Left lung (tissue), 10 donors: ENCODE data around the gene ANP32B. TPM values are rescaled to one million over a fixed set of nuclear protein-coding genes. Genes with fewer than 3 reads are reported as not detected.
A peak's percentile ranks its signal among the peaks of the same experiment; 100 is the strongest.

Source experiments
- ATAC-seq: fragments of 200-7000 bp; cut with Tn5 transposase; one replicate; pipeline ENCODE4 v1.9.1; 2020; ENCODE audit warnings: moderate library complexity
- DNase-seq, 4 donors: peaks; one replicate each; pipeline ENCODE4 v3.0.0-alpha.2; 2013 to 2020
- H3K27ac ChIP-seq, 2 donors: fragments of 200-600 bp; sonication (generic) in 1 of 2; one replicate each; pipeline versions ENCODE4 v1.5.0 to v1.8.0; 2020 to 2021
- H3K27me3 ChIP-seq, 2 donors: fragments of 200-600 bp; sonication (generic) in 1 of 2; one replicate each; pipeline versions ENCODE4 v1.5.0 to v1.8.0; 2020 to 2021
- H3K36me3 ChIP-seq, 2 donors: fragments of 200-600 bp; sonication (generic) in 1 of 2; one replicate each; pipeline versions ENCODE4 v1.5.0 to v1.8.0; 2020 to 2021
- H3K4me1 ChIP-seq, 2 donors: fragments of 200-600 bp; one replicate each; pipeline ENCODE4 v1.8.0; 2021
- H3K4me3 ChIP-seq, 2 donors: fragments of 200-600 bp; sonication (generic) in 1 of 2; one replicate each; pipeline versions ENCODE4 v1.5.0 to v1.8.0; 2020 to 2021; ENCODE audit warnings: mild to moderate bottlenecking in 1 of 2
- H3K9me3 ChIP-seq, 2 donors: fragments of 200-600 bp; sonication (generic) in 1 of 2; one replicate each; pipeline versions ENCODE4 v1.5.0 to v1.8.0; 2020 to 2021
- CTCF ChIP-seq, 2 donors: fragments of 200-600 bp; sonication (generic) in 1 of 2; IDR thresholded peaks; one replicate each; pipeline versions ENCODE4 v1.5.0 to v1.8.0; 2021; ENCODE audit warnings: antibody characterized with exemption in 2 of 2
- intact Hi-C, 2 donors: fragments of 100-400 bp; cut with DNase I; formaldehyde crosslinking; loops; one replicate each; pipeline versions ENCODE4 v1.11.2 to v1.14.2; 2022
- polyA plus RNA-seq, 6 donors: library from polyadenylated mRNA; unstranded; fragments of 120-200 nt; gene quantifications; one replicate each; pipeline ENCODE4 v1.2.1, GENCODE V29; 2013; ENCODE audit not compliant: insufficient read length in 6 of 6
- total RNA-seq, 2 donors: library from RNA; stranded (reverse); fragmentation: NEBNext Ultra II Directional; extraction: Animal tissue kit (Norgen Biotek cat#: 25700); gene quantifications; one replicate each; pipeline ENCODE4 v1.2.1, GENCODE V29; 2021
- donor health status: DM: no; HTN: yes; CAD: no.
- donor health status: DM: no; HTN: no; CAD: no.

Gene ANP32B
- total and polyA plus RNA-seq, 8 donors = 84.9 to 318 (median 248) TPM

GRCh38 chr9:98008764-98009163 lies 25.6 kb downstream of the ANP32B start:
- TF ChIP-seq CTCF (IDR thresholded peaks at IDR 0.05) = no peak
- H3K27me3 ChIP-seq = no peaks in the 10 kb centered on the region
- no peak overlapping the region for H3K27ac ChIP-seq
- no peak overlapping the region for H3K4me3 ChIP-seq
- intact Hi-C loops = no loop called here
- H3K9me3 ChIP-seq = no peaks in the 10 kb centered on the region
- peaks cover 0 to 15% of the 10 kb centered on the region in 2 donors for H3K4me1 ChIP-seq
- peaks cover 7 to 97% of the 10 kb centered on the region in 2 donors for H3K36me3 ChIP-seq
- ATAC-seq = no peak
- no peak for DNase-seq

- peaks cover 0 to 15% of the 10 kb centered on the region in 2 donors for H3K4me1 ChIP-seq
- peak overlapping the region in 1 of 2 donors; percentile 1 for H3K27ac ChIP-seq
- TF ChIP-seq CTCF (IDR thresholded peaks at IDR 0.05) = no peak
- no peak overlapping the region for H3K4me3 ChIP-seq
- H3K27me3 ChIP-seq = no peaks in the 10 kb centered on the region
- ATAC-seq = no peak
- DNase-seq = no peak
- peaks cover 7 to 97% of the 10 kb centered on the region in 2 donors for H3K36me3 ChIP-seq
- intact Hi-C loops = no loop called here
- no peaks in the 10 kb centered on the region for H3K9me3 ChIP-seq
Observed at GRCh38 chr9:98009437-98009836, 26.3 kb downstream of the ANP32B start.

DNA sequence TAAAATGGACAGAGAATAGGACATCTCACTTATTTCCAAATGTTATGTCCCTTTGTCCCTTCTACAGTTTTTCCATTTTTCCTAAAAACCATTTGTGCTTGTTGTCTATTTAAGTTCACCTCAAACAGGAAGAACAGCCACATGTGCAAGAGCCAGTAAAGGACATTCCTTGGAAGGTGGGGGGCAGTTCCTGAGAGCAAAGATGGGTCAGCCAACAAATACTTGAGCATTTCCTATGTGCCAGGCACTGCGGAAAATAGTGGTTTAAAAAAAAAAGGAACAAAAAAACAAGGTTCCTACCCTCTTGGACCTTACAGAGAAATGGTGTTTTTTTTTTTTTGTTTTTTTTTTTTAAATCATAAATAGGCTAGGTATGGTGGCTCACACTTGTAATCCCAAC lies 26.8 kb downstream of the ANP32B start:
- ATAC-seq = peak; percentile 38
- intact Hi-C loops = no loop called here

GRCh38 chr9:98010445-98010844 lies 27.3 kb downstream of the ANP32B start:
- intact Hi-C loops = no loop called here
- Histone ChIP-seq H3K36me3 (peaks cover 7 to 97% of the 10 kb centered on the region in 2 donors), H3K27me3 (no peaks in the 10 kb centered on the region), H3K4me3 (no peak overlapping the region), H3K27ac (no peak overlapping the region), H3K4me1 (peaks cover 0 to 15% of the 10 kb centered on the region in 2 donors), H3K9me3 (no peaks in the 10 kb centered on the region)
- no peak for TF ChIP-seq CTCF (IDR thresholded peaks at IDR 0.05)
- peak; percentile 82 for ATAC-seq
- no peak for DNase-seq

More for the DNA sequence above, 26.8 kb downstream of the ANP32B start:
- Histone ChIP-seq H3K9me3 (no peaks in the 10 kb centered on the region), H3K27me3 (no peaks in the 10 kb centered on the region), H3K27ac (peak overlapping the region in 1 of 2 donors; percentile 1), H3K36me3 (peaks cover 7 to 97% of the 10 kb centered on the region in 2 donors), H3K4me1 (peaks cover 0 to 15% of the 10 kb centered on the region in 2 donors), H3K4me3 (no peak overlapping the region)
- no peak for DNase-seq
- TF ChIP-seq CTCF (IDR thresholded peaks at IDR 0.05) = no peak

GRCh38 chr9:98011122-98011521 lies 28.0 kb downstream of the ANP32B start:
- peaks cover 7 to 97% of the 10 kb centered on the region in 2 donors for H3K36me3 ChIP-seq
- ATAC-seq = no peak
- intact Hi-C loops = no loop called here

More at GRCh38 chr9:98011122-98011521, 28.0 kb downstream of the ANP32B start:
- H3K27me3 ChIP-seq = no peaks in the 10 kb centered on the region
- H3K4me3 ChIP-seq = no peak overlapping the region
- H3K9me3 ChIP-seq = no peaks in the 10 kb centered on the region
- H3K4me1 ChIP-seq = peaks cover 0 to 15% of the 10 kb centered on the region in 2 donors
- H3K27ac ChIP-seq = no peak overlapping the region
- TF ChIP-seq CTCF (IDR thresholded peaks at IDR 0.05) = no peak
- DNase-seq = no peak
